Measurements from ENCODE around the gene ETFDH. TPM values are rescaled to one million over a fixed set of nuclear protein-coding genes. Genes with fewer than 3 reads are reported as not detected.
"Not testable (repeated sequence)": the region's sequence is repeated elsewhere in the genome, so short reads cannot be mapped to it uniquely, and the experiment has no call there.

The ETFDH gene
- total and polyA plus RNA-seq, 8 donors: 20.7 to 35.8 (median 25.5) TPM

- ATAC-seq (peak; percentile 99), DNase-seq (peak in 2 of 4 donors; percentile 47 to 68)
- TF ChIP-seq CTCF (IDR thresholded peaks at IDR 0.05): peak; percentile 56 to 86
- peaks cover 0 to 6% of the 10 kb centered on the region in 2 donors for H3K4me1 ChIP-seq
- no peaks in the 10 kb centered on the region for H3K36me3 ChIP-seq
- H3K27ac ChIP-seq: no peak overlapping the region
- H3K9me3 ChIP-seq: no peaks in the 10 kb centered on the region
- H3K4me3 ChIP-seq: no peak overlapping the region
- intact Hi-C loops (cut with DNase I): loop anchor here in 1 of 2 donors (5.0 to 10.0 kb wide), 3 partner anchors 117 to 715 kb away; no protein-coding TSS in a partner anchor
- H3K27me3 ChIP-seq: peaks cover 0 to 9% of the 10 kb centered on the region in 2 donors
Measured at GRCh38 chr4:158729716-158730559, 57.8 kb downstream of the ETFDH start.

DNA sequence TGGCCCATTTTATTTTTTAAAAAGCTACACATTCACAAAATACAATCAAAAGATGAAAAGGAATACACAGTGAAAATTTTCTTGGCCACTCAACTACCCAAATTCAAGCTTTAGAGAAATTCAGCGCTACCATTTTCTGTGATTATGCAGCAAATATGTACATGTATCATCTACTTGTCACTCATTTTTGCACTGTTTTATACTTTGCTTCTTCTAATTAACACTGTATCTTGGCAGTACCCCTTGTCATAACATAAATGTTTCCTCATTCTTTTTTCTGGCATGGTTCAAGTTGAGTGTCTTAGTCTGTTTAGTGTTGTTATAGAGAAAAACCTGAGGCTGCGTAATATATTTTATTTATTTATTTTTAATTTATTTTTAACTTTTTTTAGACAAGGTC, 66.8 kb downstream of the ETFDH start:
- H3K4me1 ChIP-seq: no peaks in the 10 kb centered on the region
- no peak overlapping the region for H3K27ac ChIP-seq
- no peak overlapping the region for H3K4me3 ChIP-seq
- no peak for DNase-seq
- H3K9me3 ChIP-seq: no peaks in the 10 kb centered on the region
- no peak for ATAC-seq
- H3K36me3 ChIP-seq: no peaks in the 10 kb centered on the region
- intact Hi-C loops (cut with DNase I): loop anchor here in 1 of 2 donors (10.0 kb wide), 2 partner anchors 466 to 706 kb away; no protein-coding TSS in a partner anchor
- no peak for TF ChIP-seq CTCF (IDR thresholded peaks at IDR 0.05)
- H3K27me3 ChIP-seq: no peaks in the 10 kb centered on the region

DNA sequence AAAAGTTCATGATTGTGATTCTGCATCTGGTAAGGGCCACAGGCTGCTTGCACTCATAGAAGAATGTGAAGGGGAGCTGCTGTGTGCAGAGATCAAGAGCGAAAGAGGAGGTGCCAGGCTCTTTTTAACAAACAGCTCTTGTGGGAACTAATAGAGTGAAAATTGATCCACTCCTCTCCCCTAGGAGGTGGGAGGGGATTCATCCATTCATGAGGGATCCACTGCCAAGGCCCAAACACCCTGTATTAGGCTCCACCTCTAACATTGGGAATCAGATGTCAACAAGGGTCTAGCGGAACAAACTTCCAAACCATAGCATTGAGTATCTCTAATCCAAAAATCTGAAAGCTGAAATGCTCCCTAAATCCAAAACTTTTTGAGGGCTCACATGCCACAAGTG, 67.5 kb downstream of the ETFDH start:
- H3K9me3 ChIP-seq: no peaks in the 10 kb centered on the region
- no peaks in the 10 kb centered on the region for H3K36me3 ChIP-seq
- no peak overlapping the region for H3K27ac ChIP-seq
- ATAC-seq (no peak), DNase-seq (no peak)
- H3K27me3 ChIP-seq: no peaks in the 10 kb centered on the region
- no peak overlapping the region for H3K4me3 ChIP-seq
- intact Hi-C loops (cut with DNase I): loop anchor here in 1 of 2 donors (10.0 kb wide), 2 partner anchors 465 to 705 kb away; no protein-coding TSS in a partner anchor
- no peaks in the 10 kb centered on the region for H3K4me1 ChIP-seq
- TF ChIP-seq CTCF (IDR thresholded peaks at IDR 0.05): no peak

DNA sequence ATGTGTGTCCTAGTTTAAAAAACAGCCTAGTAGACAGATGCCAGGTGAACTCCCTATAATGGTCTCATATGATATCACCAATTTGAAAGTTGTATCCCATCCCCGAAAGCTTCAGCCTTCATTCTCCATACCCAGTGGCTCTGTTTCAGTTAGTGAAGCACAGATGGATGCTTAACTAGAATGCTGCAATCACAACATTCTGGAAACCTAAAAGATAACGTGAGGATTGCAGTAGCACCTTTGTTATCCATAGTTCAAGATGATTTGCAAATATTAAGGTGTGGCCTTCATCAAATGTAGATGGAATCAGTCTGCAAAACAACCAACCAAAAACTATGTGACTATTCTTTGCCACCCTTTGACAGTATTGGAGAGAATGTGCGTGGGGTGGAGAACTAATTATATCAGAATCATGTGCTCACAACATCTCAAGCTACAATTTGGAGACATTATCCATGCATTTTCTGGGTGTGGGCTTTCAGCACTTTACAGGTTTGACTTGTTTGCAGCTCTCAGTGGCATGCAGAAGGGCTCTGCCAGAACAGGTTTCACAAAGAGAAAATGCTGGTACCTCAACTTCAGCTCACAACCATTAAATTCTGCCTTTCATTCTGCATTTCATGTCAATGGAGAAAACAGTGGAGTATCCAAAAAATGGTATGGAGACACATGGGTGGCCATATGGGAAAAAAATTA, 69.4 kb downstream of the ETFDH start:
- peak in 1 of 4 donors; percentile 24 for DNase-seq
- intact Hi-C loops (cut with DNase I): no loop called here

DNA sequence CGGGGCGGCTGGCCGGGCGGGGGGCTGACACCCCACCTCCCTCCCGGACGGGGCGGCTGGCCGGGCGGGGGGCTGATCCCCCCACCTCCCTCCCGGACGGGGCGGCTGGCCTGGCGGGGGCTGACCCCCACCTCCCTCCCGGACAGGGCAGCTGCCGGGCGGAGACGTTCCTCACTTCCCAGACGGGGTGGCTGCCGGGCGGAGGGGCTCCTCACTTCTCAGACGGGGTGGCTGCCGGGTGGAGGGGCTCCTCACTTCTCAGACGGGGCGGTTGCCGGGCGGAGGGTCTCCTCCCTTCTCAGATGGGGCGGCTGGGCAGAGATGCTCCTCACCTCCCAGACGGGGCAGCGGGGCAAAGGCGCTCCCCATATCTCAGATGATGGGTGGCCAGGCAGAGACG, 74.4 kb downstream of the ETFDH start:
- H3K27ac ChIP-seq; DNase-seq; H3K36me3 ChIP-seq; H3K4me1 ChIP-seq; intact Hi-C loops (cut with DNase I); H3K4me3 ChIP-seq; ATAC-seq; H3K9me3 ChIP-seq; H3K27me3 ChIP-seq: not testable (repeated sequence)

More for the DNA sequence above, 69.4 kb downstream of the ETFDH start:
- H3K27ac ChIP-seq: no peak overlapping the region
- no peak overlapping the region for H3K4me3 ChIP-seq
- TF ChIP-seq CTCF (IDR thresholded peaks at IDR 0.05): no peak
- H3K9me3 ChIP-seq: no peaks in the 10 kb centered on the region
- H3K4me1 ChIP-seq: no peaks in the 10 kb centered on the region
- no peaks in the 10 kb centered on the region for H3K36me3 ChIP-seq
- no peaks in the 10 kb centered on the region for H3K27me3 ChIP-seq
- no peak for ATAC-seq

Measured in left lung (tissue), 10 donors.